Measurements from ENCODE around the gene IFNE.
"Not testable (repeated sequence)": the region's sequence is repeated elsewhere in the genome, so short reads cannot be mapped to it uniquely, and the experiment has no call there.

Gene IFNE

DNA sequence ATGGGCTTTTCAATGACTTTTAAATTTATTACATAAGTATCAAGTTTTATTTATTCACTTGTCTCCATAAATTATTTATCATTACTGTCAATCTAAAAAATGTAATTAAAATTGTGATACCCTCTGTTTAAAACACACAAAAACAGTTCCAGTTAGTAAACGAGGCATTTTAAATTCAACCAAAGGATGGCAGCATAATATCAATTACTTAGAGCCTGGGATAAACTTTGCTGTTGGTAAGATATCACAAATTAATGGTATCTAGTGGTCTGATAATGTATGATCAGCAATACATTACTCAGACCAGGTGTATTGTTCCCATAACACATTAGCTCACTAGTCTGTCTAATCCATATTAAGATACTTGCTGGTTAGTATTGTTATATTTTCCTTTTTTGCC is 9.6 kb upstream of the IFNE start:
- DNase-seq (ENCODE audit: low spot score): no peak

DNA sequence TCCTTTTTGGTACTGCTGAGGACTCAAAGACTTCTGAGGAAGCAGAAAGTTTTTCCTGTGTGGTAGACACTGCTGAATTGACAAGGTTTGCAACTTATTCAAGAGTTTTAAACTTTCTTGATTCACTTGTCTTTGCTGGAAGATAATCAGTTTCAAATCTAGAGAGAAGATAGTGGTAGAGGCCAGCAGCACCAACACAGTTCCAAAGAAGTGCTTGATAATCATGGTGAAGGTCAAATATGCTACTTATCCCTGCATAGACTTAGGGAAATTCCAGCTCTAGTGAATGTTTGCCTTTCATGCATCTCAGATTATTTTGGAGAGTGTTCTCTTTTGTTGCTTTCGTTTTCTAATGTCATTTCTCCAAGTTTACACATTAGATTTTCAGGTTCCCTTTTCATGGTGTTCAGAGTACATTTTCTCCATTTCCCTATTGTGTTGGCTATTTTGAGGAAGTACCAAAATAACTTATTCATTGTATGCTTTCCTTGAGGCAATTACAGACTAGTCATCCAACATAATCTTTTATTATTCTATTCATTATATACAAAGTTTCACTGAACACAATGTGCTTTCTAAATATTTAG is 550 bp downstream of the IFNE start:
- DNase-seq (ENCODE audit: low spot score): no peak

DNA sequence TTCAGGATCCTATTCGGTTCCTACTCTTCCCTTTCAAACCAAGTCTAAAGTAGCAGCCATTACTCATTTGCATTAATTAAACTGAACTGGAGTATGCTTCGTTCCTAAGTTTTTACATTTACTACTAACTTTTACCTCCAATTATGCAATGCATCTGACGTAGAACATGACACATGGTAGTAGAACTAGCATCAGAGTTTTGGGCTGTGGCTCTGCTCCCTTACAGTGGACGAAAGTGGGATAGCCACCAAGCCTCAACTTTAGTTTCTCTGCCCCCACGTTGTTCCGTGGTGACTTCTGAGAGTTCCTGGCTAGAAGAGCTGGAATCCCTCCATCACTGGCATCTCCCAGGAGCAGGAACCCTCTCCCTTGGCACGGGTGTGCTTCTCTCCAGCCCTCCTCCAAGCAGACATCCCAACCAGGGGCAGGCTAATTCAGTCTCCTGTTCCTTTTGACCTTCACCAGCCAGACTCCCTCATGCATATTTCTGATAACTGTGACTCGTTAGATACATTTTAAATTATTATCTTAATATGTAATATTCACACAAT is 2.9 kb downstream of the IFNE start:
- no peak for DNase-seq (ENCODE audit: low spot score)

DNA sequence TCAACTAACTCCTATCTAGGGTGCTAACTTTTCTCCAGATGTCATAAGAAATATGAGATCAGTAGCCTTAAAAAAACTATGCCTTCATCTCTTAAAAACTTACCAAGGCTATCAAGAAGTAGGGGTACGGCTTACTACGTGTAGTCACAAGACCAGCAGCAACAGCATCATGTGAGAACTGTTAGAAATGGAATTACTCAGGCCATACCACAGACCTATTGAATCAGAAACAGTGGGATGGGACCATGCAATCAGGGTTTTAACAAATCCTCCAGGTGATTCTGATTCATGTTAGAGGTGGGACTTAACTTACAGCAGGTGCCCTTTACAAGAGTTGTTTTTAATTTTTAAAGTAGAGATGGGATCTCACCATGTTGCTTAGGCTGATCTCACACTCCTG is 4.6 kb downstream of the IFNE start:
- DNase-seq (ENCODE audit: low spot score): no peak

DNA sequence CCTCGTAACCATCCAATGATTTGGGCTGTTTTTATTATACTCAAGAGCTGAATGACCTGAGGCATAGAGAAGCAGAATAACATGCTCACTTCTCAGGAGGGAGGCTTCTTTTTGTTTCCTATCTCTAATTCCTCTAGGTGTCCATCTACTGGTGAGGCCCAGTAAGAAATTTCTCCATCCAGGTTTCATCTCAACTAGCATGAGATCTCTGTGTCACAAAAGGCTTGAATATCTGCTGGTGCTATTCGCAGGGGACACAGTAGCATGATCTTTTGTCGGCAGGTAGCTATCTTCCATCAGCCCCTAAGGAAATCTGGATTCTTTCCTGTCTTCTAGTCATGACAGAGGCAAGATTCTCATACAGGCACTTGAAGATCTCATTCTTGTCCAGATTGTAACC is 8.9 kb downstream of the IFNE start:
- no peak for DNase-seq (ENCODE audit: low spot score)

DNA sequence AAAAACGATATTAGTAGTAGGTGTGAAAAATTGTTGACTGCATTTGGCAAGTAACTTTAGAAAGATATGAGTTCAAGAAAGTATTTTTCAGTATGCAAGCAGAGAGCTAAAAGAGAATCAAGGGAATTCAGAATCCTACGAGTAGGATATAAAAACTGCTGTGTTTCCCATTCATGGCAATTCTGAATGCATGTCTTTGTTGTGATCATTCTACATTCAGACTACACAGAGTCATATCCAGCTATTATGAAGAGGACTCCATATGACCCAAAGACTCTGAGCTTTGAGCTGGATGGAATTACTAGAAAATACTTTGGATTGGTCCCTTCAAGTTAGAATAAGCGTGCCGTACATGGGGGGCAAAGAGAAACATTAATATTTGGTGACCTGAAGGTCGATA is 12.0 kb downstream of the IFNE start:
- DNase-seq (ENCODE audit: low spot score): no peak

DNA sequence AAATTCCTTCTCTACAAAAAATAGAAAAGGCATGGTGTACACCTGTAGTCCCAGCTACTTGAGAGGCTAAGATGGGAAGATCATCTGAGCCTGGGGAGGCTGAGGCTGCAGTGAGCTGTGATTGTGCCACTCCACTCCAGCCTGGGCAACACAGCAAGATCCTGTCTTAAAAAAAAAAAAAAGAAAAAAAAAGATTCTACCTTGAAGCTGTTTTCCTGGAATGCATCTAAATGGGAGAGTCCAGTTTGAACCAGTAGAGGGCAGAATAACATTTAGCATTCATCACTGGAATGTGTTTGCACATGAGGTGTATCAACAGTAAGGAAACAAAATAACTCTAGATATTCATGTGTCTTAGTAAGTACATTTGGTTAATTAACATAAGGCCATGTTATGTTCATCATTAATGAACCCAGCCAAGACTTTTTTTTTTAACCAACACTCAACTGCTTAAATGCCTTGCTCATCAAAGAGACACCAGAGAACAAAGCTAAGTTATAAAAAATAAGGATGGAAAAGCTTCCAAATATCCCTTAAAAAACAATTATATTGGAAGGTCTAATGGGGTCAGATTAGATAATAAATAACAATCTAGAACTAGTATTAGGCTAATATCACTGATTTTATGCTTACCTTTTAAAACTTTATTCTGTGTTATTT is 16.1 kb downstream of the IFNE start:
- DNase-seq (ENCODE audit: low spot score): no peak

DNA sequence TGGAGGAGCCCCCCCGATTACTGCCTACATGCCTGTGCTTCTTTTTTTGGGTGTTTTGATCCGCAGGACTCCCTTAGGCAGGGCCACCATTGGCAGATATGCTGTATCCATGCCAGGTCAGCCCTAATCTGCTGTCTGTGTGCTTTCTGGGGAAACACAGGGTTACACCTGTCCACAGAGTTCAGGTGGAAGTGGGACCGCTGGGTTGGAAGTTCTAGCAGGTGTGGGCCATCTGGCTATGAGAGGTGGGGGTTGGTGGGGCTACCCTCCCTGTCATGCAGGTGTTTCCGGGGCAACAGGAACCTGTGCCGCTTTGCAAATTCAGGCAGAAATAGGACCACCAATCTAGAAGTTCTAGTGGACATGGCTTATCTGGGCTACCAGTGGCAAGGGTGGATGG is 17.0 kb downstream of the IFNE start:
- DNase-seq (ENCODE audit: low spot score): no peak

DNA sequence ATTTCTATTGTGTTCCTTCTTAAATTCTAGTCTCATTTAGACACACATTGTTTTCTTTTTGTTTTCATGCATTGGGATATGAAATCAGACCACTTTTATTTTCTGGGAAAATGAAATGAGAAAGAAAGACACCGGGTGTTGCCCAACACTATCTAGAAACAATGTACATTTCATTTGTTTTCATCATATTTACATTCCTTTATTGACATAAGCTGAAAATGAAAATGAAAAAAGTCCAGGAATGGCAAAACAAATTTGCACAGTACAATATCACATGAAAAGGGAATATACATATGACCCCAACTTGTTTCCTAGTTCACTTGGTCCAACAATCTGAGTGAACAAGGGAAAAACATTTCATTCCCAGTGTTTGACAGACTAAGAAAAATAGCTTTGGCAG is 20.7 kb downstream of the IFNE start:
- no peak for DNase-seq (ENCODE audit: low spot score)

DNA sequence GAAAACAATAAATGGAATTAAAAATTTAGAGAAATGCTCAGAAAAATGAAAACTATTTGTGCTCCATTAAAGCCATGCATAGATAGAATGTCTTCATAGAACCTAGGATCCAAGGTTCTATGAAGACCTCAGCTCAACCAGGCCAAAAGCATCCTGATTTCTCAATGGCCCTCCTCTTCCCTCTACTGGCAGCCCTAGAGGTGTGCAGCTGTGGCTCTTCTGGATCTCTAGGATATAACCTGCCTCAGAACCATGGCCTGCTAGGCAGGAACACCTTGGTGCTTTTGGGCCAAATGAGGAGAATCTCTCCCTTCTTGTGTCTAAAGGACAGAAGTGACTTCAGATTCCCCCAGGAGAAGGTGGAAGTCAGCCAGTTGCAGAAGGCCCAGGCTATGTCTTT is 26.8 kb downstream of the IFNE start:
- no peak for DNase-seq (ENCODE audit: low spot score)

DNA sequence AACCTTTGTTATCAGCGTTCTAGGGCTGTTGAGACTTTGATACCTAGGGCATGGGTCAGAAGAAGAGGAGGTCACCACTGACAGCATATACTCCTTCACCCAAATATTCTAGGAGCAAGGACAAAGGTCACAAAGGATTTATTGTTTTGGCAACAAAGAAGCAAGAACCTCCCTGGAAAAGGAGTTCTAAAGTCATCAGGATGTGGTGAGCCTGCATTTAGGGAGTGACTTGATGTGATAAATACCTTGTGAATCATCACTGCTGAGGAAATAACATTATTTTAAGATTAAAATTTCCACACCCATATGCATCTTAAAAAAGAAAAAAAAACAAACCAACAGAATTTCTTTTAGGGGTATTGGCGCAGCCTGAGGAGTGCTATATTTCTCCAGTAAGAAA is 28.0 kb downstream of the IFNE start:
- DNase-seq (ENCODE audit: low spot score): no peak

DNA sequence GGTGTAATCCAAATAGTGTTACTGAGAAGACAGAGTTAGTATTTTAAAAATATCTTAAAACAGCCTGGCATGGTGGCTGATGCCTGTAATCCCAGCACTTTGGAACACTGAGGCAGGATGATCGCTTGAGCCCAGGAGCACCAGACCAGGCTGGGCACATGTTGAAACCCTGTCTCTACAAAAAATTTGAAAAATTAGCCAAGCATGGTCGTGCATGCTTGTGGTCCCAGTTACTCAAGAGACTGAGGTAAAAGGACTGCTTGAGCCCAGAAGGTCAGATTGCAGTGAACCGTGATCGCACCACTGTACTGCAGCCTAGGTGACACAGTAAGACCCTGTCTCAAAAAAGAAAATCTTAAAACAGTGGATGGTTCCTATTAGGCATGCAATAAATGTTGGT is 29.4 kb downstream of the IFNE start:
- DNase-seq (ENCODE audit: low spot score): no peak

DNA sequence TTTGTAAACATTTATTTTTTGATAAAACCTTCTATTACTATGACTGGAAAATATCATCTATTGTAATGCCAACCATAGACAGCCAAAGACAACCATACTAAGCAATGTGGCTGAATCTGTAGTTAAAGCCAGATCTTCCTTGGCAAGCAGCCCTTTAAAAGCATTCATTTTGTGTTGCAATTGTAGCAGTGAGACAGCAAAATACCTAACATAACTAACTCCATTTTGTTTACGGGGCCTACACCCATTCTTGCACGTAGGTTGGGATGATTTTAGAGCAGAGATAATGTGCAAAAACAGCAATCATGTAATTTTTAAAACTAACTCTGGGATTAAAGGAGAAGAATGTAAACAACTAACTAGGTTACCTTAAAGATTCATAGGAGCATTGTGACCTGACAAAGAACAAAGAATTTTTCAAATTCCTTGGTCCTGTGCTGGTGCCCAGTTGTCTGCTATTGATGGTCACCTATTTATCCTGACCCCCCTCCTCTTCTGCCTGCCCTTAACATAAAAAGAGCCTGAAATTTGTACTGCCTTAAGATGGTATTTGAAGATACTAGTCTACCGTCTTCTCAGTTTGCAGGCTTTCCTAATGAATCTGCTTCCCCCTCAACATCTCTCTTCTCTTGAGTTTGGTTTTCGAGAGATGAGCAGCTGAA is 31.2 kb downstream of the IFNE start:
- no peak for DNase-seq (ENCODE audit: low spot score)

DNA sequence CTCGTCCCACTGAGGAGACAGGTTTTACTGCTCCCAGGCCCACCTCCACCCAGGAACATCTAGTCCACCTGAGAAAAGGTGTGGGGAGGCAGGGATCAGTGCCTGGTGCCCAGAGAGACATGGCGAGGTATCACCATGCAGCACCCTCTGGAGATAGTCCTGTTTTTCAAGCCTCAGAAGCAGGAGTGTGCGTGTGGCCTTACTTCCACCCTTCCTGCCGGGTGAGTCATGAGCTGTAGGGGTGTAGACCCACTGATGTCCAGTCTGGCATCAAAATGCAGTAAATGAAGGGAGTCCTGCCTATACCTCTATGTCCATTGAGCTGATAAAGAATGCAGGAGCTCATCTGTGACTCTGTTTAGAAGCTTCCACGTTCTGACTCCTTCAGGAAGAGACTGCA is 32.8 kb downstream of the IFNE start:
- not testable (repeated sequence) for DNase-seq (ENCODE audit: low spot score)

DNA sequence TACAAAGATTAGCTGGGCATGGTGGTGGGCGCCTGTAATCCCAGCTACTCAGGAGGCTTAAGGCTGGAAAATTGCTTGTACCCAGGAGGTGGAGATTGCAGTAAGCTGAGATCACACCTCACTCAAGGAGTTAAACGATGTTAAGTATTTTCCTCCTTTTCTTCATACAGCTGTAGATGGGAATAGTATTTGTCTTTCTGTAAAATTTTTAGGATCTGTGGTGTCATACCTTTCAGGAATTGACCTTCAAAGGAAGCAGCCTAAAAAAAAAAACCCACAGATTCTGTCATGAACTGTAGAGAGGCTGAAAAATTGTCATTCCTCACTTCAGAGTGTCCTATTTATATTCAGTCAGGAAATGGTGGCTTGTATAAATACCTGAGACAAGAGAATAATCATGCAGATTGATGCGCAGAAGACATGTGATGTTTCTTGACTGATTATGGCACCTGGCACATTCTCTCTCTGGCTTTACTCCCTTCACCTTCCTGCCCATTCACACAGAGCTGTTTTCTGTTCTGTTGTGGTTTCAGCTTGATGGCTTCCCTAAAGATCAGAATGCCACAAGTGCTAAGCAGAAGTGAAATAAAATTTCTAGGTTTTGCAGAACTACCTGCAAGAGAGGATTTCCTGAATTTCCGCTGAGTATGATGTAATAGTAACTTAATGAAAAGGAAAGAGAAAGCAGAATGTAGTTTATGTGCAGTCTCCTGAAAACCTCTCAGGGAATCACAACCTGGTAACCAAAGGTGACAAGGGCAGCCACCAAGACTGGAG is 38.1 kb downstream of the IFNE start:
- no peak for DNase-seq (ENCODE audit: low spot score)

DNA sequence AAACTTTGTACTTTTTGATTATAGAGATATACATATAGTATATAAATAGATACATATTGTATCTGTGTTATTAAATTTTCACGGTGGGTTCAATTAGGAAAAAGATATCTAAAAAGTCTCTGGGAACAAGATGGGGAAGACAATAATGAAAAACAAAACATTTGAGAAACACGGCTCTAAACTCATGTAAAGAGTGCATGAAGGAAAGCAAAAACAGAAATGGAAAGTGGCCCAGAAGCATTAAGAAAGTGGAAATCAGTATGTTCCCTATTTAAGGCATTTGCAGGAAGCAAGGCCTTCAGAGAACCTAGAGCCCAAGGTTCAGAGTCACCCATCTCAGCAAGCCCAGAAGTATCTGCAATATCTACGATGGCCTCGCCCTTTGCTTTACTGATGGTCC is 42.0 kb downstream of the IFNE start, which contains the start of gene IFNA1:
Gene IFNA1, plus strand, starts transcription at position 301 of the 400 bp plus-strand sequence. Its CDS starts 69 bp downstream, at position 370.
- DNase-seq (ENCODE audit: low spot score): no peak

DNA sequence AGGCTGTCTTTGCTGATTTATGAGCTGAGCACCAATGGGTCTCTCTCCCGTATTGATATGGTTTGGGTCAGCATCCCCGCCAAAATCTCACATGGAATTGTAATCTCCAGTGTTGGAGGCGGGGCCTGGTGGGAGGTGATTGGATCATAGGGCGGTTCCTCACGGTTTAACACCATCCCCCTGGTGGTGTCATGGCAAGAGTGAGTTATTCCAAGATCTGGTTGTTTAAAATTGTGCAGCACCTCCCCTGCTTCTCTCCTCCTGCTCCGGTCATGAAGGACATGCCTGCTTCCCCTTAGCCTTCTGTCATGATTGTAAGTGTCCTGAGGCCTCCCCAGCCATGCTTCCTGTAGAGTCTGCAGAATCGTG is 47.1 kb downstream of the IFNE start:
- not testable (repeated sequence) for DNase-seq (ENCODE audit: low spot score)

DNA sequence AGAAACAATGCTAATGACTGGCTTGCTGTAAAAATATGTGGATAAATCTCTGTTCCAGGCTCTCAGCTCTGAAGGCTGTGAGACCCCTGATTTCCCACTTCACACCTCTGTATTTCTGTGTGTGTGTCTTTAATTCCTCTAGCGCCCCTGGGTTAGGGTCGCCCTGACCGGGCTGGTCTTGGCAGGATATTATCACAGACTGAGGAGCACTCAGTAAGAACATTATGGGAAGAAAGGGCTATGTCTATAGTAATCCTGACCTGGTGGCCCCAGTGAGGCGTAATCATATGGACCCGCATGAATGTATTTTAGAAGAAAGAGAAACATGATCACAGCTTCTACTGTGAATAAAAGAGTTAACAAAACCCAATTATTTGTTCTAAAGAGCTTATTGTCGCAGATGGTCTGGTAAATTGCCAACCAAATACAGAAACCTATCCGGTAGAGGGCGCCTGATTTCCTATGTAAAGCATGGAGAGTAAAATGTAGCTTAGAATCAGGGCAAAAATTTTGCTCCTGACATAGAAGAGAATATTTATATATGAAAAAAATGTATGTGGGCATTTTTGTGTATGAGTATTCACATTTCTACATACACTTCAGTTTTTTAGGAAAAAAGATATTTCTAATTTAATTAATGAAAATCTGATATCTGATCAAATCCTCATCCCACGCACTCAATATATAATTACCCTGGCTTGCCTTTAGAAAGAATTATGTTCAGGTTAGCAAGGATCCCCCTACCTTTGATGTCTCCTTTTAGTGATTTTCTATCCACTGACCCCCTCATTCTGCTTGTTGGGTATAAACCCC is 47.7 kb downstream of the IFNE start:
- no peak for DNase-seq (ENCODE audit: low spot score)

DNA sequence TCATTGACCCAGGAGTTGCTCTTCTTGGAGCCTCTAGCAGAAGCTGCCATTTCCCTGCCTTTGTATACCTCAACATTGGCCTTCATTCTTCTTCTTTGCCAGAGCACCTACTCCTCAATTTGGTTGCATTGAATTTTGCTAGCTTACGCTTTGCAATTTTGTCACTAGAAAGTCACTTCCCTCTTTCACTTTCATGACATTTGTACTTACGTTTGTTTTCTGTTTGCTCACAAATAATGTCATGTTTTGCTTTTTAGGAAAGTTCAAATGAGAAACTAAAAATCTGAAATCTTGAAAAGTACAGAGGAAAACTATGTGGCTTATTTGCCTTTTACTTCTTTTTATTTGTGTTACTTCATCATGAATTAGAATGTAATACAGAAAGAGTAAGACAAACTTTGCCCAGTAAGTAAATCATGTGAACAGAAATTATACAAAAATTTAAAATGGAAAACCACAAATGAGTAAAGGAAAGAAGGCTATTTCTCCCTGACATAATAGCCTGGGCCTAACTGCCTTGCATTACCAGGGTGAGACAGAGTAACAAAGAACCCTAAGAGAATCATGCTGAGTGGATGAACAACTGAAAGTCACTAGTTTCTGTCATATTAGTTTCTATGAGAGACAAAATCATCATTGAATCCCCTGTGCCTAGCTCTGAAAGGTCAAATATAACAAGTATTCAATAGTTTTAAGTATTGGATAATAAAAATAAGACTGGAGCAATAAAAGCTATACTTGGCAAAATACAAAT is 49.3 kb downstream of the IFNE start:
- no peak for DNase-seq (ENCODE audit: low spot score)
